ENCODE data around the gene TMEM141.
A peak's percentile ranks its signal among the peaks of the same experiment; 100 is the strongest.
"Not testable (repeated sequence)": the region's sequence is repeated elsewhere in the genome, so short reads cannot be mapped to it uniquely, and the experiment has no call there.

TMEM141 gene

GRCh38 chr9:136796238-136796774 lies 5.2 kb downstream of the TMEM141 start, which contains the start of gene CCDC183:
Gene CCDC183, plus strand, starts transcription at chr9:136796338. Its CDS starts 60 bp downstream, at chr9:136796398.
- DNase-seq = no peak

- not testable (repeated sequence) for DNase-seq
Measured at GRCh38 chr9:136796775-136797347, 5.7 kb downstream of the TMEM141 start.

GRCh38 chr9:136798708-136799078 lies 7.5 kb downstream of the TMEM141 start:
- no peak for DNase-seq

- no peak for DNase-seq
Measured at GRCh38 chr9:136799079-136799853, 8.1 kb downstream of the TMEM141 start.

- peak; percentile 86 for DNase-seq
Measured at GRCh38 chr9:136799854-136800657, 8.9 kb downstream of the TMEM141 start.

GRCh38 chr9:136802321-136802720 lies 11.2 kb downstream of the TMEM141 start:
- no peak for DNase-seq

GRCh38 chr9:136803009-136803550 lies 11.9 kb downstream of the TMEM141 start:
- DNase-seq = peak; percentile 1

GRCh38 chr9:136803551-136804508 lies 12.7 kb downstream of the TMEM141 start:
- peak; percentile 17 for DNase-seq

GRCh38 chr9:136804509-136805206 lies 13.5 kb downstream of the TMEM141 start:
- peak; percentile 8 for DNase-seq

- DNase-seq = peak; percentile 14
Measured at GRCh38 chr9:136805207-136805740, 14.1 kb downstream of the TMEM141 start.

GRCh38 chr9:136806067-136806466 lies 14.9 kb downstream of the TMEM141 start:
- peak; percentile 18 for DNase-seq

- no peak for DNase-seq
Measured at GRCh38 chr9:136806631-136807201, 15.6 kb downstream of the TMEM141 start.

GRCh38 chr9:136807281-136808074 lies 16.3 kb downstream of the TMEM141 start, which contains the start of gene RABL6:
Gene RABL6, plus strand, starts transcription at chr9:136807948. Its CDS starts 249 bp downstream, at chr9:136808197.
- DNase-seq = peak; percentile 98

- no peak for DNase-seq
Measured at GRCh38 chr9:136808075-136808805, 17.1 kb downstream of the TMEM141 start.

GRCh38 chr9:136808806-136809158 lies 17.6 kb downstream of the TMEM141 start:
- no peak for DNase-seq

GRCh38 chr9:136814725-136815421 lies 23.7 kb downstream of the TMEM141 start:
- DNase-seq = no peak

GRCh38 chr9:136815422-136815782 lies 24.3 kb downstream of the TMEM141 start:
- DNase-seq = no peak
